ENCODE results near the gene ANKS3. TPM values are rescaled to one million over a fixed set of nuclear protein-coding genes. Genes with fewer than 3 reads are reported as not detected.

The ANKS3 gene
- total RNA-seq, 2 donors from 2014 or later = 10.1 to 23.2 TPM

GRCh38 chr16:4754865-4755264 is 20.8 kb upstream of the ANKS3 start:
- no peak overlapping the region for H3K9ac ChIP-seq (ENCODE audit: low read depth in 2 of 2, low read length in 2 of 2)
- no peaks in the 10 kb centered on the region for H3K27me3 ChIP-seq
- no peak overlapping the region for H3K27ac ChIP-seq
- DNase-seq = no peak
- TF ChIP-seq, protein P1, sequence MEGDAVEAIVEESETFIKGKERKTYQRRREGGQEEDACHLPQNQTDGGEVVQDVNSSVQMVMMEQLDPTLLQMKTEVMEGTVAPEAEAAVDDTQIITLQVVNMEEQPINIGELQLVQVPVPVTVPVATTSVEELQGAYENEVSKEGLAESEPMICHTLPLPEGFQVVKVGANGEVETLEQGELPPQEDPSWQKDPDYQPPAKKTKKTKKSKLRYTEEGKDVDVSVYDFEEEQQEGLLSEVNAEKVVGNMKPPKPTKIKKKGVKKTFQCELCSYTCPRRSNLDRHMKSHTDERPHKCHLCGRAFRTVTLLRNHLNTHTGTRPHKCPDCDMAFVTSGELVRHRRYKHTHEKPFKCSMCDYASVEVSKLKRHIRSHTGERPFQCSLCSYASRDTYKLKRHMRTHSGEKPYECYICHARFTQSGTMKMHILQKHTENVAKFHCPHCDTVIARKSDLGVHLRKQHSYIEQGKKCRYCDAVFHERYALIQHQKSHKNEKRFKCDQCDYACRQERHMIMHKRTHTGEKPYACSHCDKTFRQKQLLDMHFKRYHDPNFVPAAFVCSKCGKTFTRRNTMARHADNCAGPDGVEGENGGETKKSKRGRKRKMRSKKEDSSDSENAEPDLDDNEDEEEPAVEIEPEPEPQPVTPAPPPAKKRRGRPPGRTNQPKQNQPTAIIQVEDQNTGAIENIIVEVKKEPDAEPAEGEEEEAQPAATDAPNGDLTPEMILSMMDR (IDR thresholded peaks at IDR 0.05) = no peak
- H3K36me3 ChIP-seq = peaks cover 10% of the 10 kb centered on the region
- no peaks in the 10 kb centered on the region for H3K4me1 ChIP-seq
- intact Hi-C loops (cut with DNase I) = no loop called here
- H3K9me3 ChIP-seq = no peaks in the 10 kb centered on the region
- no peak overlapping the region for H3K4me3 ChIP-seq

- Histone ChIP-seq H3K27ac (no peak overlapping the region), H3K27me3 (no peaks in the 10 kb centered on the region), H3K4me1 (no peaks in the 10 kb centered on the region), H3K36me3 (peaks cover 4% of the 10 kb centered on the region), H3K4me3 (no peak overlapping the region), H3K9me3 (no peaks in the 10 kb centered on the region), H3K9ac (ENCODE audit: low read depth in 2 of 2, low read length in 2 of 2) (no peak overlapping the region)
- TF ChIP-seq, protein P1 (IDR thresholded peaks at IDR 0.05) = no peak
- intact Hi-C loops (cut with DNase I) = no loop called here
- no peak for DNase-seq
Observed at GRCh38 chr16:4753227-4753626, 19.2 kb upstream of the ANKS3 start.

DNA sequence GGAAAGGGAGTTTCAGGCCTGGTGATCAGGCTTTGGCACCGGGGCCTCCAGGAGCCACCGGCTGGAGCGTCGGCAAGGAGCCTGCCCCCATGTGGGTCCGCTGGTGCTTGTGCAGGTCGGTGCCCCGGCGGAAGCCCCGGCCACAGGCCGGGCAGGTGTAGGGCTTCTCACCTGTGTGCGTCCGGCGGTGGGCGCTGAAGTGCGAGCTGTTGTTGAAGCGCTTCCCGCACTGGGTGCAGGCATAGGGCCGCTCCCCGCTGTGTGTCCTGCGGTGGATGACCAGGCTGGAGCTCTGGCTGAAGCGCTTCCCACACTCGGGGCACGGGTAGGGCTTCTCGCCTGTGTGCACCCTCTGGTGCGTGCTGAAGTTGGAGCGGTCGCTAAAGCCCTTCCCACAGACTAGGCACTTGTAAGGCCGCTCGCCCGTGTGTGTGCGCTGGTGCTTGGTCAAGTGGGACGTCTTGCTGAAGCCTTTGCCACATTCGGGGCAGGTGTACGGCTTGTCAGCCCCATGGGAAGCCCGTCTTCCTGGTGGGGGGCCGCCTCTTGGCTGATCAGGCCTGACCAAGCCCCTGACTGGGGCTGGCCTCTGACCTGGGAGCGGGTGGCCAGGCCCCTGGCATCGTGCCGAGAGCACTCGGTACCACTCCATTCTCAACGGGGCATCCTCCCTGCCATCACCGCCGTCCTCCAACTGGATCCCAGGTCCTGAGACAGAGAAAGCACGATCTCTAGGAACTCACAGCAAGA is 18.5 kb upstream of the ANKS3 start:
- intact Hi-C loops (cut with DNase I) = no loop called here
- no peak overlapping the region for H3K9ac ChIP-seq (ENCODE audit: low read depth in 2 of 2, low read length in 2 of 2)
- TF ChIP-seq, protein P1 (IDR thresholded peaks at IDR 0.05) = no peak

GRCh38 chr16:4750896-4751295 is 16.8 kb upstream of the ANKS3 start:
- Histone ChIP-seq H3K27me3 (no peaks in the 10 kb centered on the region), H3K4me1 (no peaks in the 10 kb centered on the region), H3K9me3 (no peaks in the 10 kb centered on the region), H3K9ac (ENCODE audit: low read depth in 2 of 2, low read length in 2 of 2) (no peak overlapping the region), H3K4me3 (no peak overlapping the region), H3K27ac (no peak overlapping the region), H3K36me3 (peaks cover 4% of the 10 kb centered on the region)
- intact Hi-C loops (cut with DNase I) = no loop called here
- DNase-seq = no peak
- TF ChIP-seq, protein P1 (IDR thresholded peaks at IDR 0.05) = no peak

More for the DNA sequence above, 18.5 kb upstream of the ANKS3 start:
- no peak for DNase-seq
- peaks cover 4% of the 10 kb centered on the region for H3K36me3 ChIP-seq
- H3K4me3 ChIP-seq = no peak overlapping the region
- H3K27ac ChIP-seq = no peak overlapping the region
- no peaks in the 10 kb centered on the region for H3K27me3 ChIP-seq
- no peaks in the 10 kb centered on the region for H3K9me3 ChIP-seq
- no peaks in the 10 kb centered on the region for H3K4me1 ChIP-seq

DNA sequence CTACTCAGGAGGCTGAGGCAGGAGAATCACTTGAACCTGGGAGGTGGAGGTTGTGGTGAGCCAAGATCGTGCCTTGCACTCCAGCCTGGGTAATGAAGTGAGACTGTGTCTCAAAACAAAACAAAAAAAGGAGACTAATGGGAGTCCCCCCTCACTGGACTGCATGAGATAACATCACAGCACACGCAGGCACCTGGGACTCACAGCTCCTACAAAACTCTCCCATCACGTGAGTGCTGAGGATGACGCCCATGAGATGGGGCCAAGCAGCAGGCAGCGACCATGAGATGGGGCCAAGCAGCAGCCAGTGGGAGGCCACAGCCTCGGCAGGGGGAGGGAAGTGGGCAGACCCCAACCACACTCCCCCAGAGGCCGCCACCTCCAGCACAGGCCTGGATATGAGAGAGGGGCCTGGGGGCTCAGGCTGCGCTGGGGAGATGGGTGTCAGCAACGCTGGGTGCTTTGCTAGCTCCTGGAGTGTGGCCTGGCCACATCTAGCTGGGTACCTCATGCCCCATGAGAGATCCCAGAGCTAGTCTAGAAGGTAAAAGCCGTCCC is 15.7 kb upstream of the ANKS3 start:
- DNase-seq = no peak
- Histone ChIP-seq H3K27ac (no peak overlapping the region), H3K27me3 (no peaks in the 10 kb centered on the region), H3K36me3 (peaks cover 4% of the 10 kb centered on the region), H3K9ac (ENCODE audit: low read depth in 2 of 2, low read length in 2 of 2) (no peak overlapping the region), H3K4me3 (no peak overlapping the region), H3K9me3 (no peaks in the 10 kb centered on the region), H3K4me1 (no peaks in the 10 kb centered on the region)
- TF ChIP-seq, protein P1 (IDR thresholded peaks at IDR 0.05) = no peak
- intact Hi-C loops (cut with DNase I) = no loop called here

Measured in colonic mucosa (tissue), 4 donors.